Hematopoietic multipotent progenitor cell treated with erythropoietin and hydrocortisone succinate and interleukin-3 and kit ligand, for 6 days (in vitro differentiated cells): ENCODE results near the gene ZCCHC8.
A peak's percentile ranks its signal among the peaks of the same experiment; 100 is the strongest.
"Not testable (repeated sequence)": the region's sequence is repeated elsewhere in the genome, so short reads cannot be mapped to it uniquely, and the experiment has no call there.

Experiments used
- DNase-seq: peaks from one replicate; pipeline ENCODE4 v3.0.0-alpha.2; 2015

The ZCCHC8 gene

DNA sequence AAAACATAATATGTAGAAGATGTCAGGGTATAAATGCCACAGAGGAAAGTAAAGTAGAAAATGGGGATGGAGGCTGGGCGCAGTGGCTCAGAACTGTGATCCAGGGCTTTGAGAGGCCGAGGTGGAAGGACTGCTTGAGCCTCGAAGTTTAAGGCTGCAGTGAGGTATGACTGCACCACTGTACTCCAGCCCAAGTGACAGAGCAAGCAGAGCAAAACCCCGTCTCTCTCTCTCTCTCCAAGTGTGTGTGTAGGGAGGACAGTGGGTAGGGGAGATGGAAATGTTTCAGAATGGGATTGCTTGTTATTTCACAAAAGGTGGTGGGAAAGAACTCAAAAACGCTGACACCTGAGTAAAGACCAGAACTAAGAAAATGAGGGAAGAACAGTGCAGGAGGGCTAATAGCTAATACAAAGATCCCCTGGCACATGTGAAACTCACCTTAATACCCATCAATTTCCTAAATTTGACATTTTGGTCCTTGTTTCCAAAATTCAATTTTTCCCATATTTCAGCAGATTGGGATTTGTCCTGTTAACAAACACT lies 5.7 kb upstream of the ZCCHC8 start:
- no peak for DNase-seq

- no peak for DNase-seq
Measured at GRCh38 chr12:122505419-122506051, 4.8 kb upstream of the ZCCHC8 start.

DNA sequence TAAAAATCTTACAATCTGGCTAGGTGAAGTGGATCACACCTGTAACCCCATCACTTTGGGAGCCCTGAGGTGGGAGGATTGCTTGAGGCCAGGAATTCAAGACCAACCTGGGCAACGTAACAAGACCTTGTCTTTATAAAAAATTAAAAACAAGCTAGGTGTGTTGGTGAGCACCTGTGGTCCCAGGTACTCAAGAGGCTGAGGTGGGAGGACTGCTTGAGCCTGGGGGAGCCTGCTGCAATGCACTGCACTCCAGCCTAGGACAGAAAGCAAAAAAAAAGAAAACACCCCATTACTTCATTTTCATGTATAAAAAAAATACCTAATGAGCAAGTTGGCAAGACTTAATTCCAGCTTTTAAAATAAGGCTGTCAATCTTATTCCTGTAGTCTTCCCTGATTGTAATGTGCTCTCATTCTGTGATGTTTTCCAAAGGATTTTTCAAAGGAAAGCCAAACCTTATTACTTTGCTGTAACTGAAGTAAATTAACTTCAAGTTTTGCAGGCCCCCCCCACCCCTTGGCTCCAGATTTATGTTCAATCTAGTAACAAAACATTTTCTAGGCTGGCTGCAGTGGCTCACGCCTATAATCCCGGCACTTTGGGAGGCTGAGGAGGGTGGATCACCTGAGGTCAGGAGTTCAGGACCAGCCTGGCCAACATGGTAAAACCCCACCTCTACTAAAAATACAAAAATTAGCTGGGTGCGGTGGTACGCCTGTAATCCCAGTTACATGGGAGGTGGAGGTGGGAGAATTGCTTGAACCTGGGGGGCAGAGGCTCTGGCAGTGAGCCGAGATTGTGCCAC lies 3.3 kb upstream of the ZCCHC8 start:
- no peak for DNase-seq

GRCh38 chr12:122503147-122503751 lies 2.5 kb upstream of the ZCCHC8 start:
- DNase-seq = no peak

DNA sequence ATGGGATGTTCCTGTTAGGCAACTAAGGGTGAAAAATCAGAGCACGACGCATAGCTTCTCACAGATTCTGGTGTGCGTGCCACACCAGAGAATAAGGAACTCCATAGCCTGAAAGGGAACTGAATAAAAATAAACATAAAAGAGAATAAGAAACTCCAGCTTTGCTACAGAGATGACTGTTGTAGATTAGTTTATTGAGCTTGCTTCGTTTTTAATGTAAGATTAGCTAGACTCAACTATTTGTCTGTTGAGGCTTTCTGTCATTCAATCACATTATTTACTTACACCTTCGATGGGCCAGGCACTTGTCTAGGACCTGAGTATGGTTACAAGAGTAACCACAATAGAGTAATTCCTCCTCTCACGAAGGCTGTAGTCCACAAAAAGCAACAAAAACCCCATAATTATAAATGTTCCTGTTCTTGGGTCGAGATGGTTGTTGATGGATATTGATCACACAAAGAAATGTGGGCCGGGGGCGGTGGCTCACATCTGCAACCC lies 807 bp upstream of the ZCCHC8 start:
- no peak for DNase-seq

DNA sequence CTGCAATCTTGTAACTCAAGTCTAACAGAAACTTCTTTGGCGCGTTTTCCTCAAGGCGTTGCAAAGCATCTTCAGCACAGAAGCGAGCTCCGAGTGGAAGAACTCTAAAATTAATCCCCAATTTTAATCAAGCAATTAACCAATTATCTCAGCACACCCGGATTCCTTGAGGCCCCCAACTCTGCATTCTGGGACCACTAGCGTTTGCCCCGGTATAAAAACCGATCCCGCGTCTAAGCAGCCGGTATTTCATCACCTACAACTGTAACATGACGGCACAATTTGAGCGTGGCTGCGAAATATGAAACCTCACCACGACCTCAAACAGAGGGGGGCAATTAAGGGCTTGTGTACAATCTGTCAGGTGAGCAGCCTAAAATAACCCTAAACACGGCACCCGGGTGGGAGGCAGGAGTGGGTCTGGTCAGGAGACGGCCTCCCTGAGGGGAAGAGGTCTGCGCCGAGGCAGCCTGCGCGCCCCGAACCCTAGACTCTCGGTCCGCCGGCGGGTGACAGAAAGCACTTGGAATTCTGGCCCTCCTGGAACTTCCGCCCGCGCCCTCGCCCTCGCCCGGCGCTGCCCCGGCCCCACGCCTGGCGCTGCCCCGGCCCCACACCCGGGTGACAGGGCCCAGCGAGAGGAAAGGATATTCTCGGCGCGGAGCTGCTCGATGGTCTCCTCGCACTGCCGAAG lies 594 bp downstream of the ZCCHC8 start:
- peak; percentile 76 for DNase-seq

GRCh38 chr12:122495258-122495657 lies 5.5 kb downstream of the ZCCHC8 start:
- no peak for DNase-seq

DNA sequence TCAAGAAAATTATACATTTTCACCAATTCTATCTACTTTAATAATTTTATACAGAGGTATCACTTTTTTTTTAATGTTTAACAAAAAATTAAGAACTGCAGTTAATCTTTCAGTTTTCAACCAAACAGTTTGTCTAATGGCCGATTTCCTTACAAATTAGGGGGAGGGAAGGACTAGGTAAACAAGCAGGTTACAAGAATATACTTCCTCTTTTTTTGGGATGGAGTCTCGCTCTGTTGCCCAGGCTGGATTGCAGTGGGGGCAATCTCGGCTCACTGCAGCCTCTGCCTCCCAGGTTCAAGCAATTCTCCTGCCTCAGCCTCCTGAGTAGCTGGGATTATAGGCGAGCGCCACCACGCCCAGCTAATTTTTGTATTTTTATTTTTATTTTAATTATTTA lies 7.5 kb downstream of the ZCCHC8 start:
- not testable (repeated sequence) for DNase-seq

- DNase-seq = no peak
Measured at GRCh38 chr12:122491991-122492390, 8.7 kb downstream of the ZCCHC8 start.

- DNase-seq = peak; percentile 88
Measured at GRCh38 chr12:122489038-122489437, 11.7 kb downstream of the ZCCHC8 start.

DNA sequence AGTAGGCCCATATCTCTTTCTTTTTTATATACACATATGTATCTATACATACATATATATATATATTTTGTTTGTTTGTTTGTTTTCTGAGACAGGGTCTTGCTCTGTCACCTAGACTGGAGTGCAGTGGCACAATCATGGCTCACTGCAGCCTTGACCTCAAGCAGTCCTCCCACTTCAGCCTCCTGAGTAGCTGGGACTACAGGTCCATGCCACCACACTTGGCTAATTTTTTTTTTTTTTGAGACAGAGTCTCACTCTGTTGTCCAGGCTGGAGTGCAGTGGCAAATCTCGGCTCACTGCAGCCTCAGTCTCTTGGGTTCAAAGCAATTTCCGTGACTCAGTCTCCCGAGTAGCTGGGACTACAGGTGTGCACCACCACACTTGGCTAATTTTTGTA lies 12.9 kb downstream of the ZCCHC8 start:
- DNase-seq = not testable (repeated sequence)

DNA sequence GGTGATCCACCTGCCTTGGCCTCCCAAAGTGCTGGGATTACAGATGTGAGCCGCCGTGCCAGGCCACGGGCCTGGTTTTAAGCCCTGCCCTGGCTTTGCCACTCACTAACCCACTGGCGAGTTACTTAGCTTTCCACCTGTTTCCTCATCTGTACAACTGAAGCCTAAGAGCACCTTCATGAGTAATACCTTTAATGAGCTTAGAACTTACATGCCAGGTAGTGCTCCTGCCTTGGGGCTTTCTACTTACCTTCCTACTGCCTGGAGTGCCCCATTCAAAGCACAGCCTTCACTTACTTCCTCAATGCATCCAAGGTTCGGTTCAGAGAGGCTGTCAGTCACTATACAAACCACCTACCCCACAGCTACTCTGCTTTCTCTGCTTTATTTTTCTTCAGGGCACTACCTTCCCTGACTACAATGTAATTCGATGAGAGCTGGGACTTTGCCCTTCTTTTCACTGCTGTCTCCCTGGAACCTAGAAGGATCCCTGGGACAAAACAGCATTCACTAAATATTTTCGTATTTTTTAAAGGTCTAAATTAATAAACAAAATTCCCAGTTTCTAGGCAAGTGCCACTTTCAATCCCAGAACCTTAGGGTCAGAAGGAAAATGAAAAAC lies 13.8 kb downstream of the ZCCHC8 start:
- DNase-seq = no peak

GRCh38 chr12:122486360-122486759 lies 14.4 kb downstream of the ZCCHC8 start:
- DNase-seq = peak; percentile 31

- DNase-seq = not testable (repeated sequence)
Measured at GRCh38 chr12:122484385-122484784, 16.3 kb downstream of the ZCCHC8 start.

DNA sequence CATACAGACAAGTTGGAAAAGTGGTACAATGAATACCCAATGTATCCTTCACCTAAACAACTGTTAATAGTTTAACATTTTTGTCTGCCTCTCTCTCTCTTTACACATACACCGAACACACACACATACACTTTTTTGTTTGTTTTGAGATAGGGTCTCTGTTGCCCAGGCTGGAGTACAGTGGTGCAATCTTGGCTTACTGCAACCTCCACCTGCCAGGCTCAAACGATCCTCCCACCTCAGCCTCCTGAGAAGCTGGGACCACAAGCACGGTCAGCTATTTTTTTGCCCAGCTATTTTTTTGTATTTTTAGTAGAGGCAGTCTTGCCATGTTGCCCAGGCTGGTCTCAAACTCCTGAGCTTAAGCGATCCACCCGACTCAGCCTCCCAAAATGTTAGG lies 16.8 kb downstream of the ZCCHC8 start:
- no peak for DNase-seq

- DNase-seq = no peak
Measured at GRCh38 chr12:122481861-122482260, 18.9 kb downstream of the ZCCHC8 start.

- DNase-seq = no peak
Measured at GRCh38 chr12:122480753-122481152, 20.0 kb downstream of the ZCCHC8 start.

DNA sequence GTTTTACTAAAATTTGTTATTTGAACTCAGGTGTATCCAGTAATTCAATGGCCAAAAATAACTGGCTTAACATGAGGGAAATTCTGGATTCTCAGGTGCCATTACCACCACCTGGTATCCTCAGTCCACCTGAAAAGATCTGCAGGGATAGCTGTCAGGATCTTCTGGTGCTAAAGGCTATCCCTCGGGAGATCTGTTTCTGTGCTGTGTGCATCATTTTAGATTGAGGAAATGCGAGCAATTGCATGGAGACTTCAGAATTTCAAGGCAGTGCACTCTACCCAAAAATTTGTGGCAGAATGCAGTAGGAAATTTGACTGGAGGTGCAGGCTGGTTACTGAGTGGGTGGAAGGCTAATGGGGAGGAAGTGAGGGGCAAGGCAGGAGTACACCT lies 26.4 kb downstream of the ZCCHC8 start:
- no peak for DNase-seq

- no peak for DNase-seq
Measured at GRCh38 chr12:122473543-122474323, 27.0 kb downstream of the ZCCHC8 start.

- peak; percentile 82 for DNase-seq
Measured at GRCh38 chr12:122471324-122472226, 29.2 kb downstream of the ZCCHC8 start.

DNA sequence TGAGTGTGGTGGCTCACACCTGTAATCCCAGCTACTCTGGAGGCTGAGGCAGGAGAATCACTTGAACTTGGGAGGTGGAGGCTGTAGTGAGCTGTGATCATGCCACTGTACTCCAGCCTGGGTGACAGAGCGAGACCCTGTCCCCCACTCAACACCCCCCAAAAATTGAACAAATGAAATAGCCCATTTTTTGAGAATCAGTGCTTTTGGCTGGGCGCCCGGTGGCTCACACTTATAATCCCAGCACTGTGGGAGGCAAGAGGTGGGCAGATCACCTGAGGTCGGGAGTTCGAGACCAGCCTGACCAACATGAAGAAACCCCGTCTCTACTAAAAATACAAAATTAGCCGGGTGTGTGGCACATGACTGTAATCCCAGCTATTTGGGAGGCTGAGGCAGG lies 30.2 kb downstream of the ZCCHC8 start:
- DNase-seq = not testable (repeated sequence)
